Peyer's patch (tissue), 4 donors: ENCODE data around the gene FBRSL1. TPM values are rescaled to one million over a fixed set of nuclear protein-coding genes. Genes with fewer than 3 reads are reported as not detected.

Experiments
- DNase-seq, 3 donors: peaks; one replicate each; pipeline ENCODE4 v3.0.0-alpha.2; 2017 to 2019
- H3K27ac ChIP-seq, 4 donors: fragments of 200-600 bp; sonication (generic); one replicate each; pipeline ENCODE4 v1.5.1; 2016 to 2019
- H3K27me3 ChIP-seq, 2 donors: fragments of 200-600 bp; sonication (generic); one replicate each; pipeline ENCODE4 v1.5.1; 2019
- H3K36me3 ChIP-seq, 3 donors: fragments of 200-600 bp; sonication (generic); one replicate each; pipeline ENCODE4 v1.5.1; 2016 to 2019
- H3K4me1 ChIP-seq, 4 donors: fragments of 200-600 bp; sonication (generic); one replicate each; pipeline ENCODE4 v1.5.1; 2016 to 2019
- H3K4me3 ChIP-seq, 4 donors: fragments of 200-600 bp; sonication (generic); 1 replicate in 3 of 4; 2 replicates in 1 of 4; pipeline ENCODE4 v1.5.1; 2016 to 2019; ENCODE audit warnings: mild to moderate bottlenecking in 1 of 4
- H3K9me3 ChIP-seq, 4 donors: fragments of 200-600 bp; sonication (generic); one replicate each; pipeline ENCODE4 v1.5.1; 2016 to 2019; ENCODE audit warnings: mild to moderate bottlenecking in 1 of 4
- CTCF ChIP-seq, 6 experiments: fragments of 450-650 bp in 4 of 6; fragments of 200-600 bp in 2 of 6; sonication (generic) in 1 of 6; IDR thresholded peaks; one replicate each; pipeline ENCODE4 v1.5.1; 2017 to 2019; ENCODE audit warnings: antibody characterized with exemption in 6 of 6, mild to moderate bottlenecking in 3 of 6, moderate library complexity in 1 of 6
- POLR2A ChIP-seq, 2 donors: fragments of 450-650 bp; IDR thresholded peaks; one replicate each; pipeline ENCODE4 v1.5.1; 2017; ENCODE audit warnings: antibody characterized with exemption in 2 of 2, mild to moderate bottlenecking in 2 of 2, moderate library complexity in 2 of 2
- total RNA-seq, 4 donors: library from RNA; depleted of rRNA; stranded (reverse); fragments of >200 nt; gene quantifications; one replicate each; pipeline ENCODE4 v1.1.0, GENCODE V29; 2016

Gene FBRSL1
- total RNA-seq, 4 donors from 2014 or later, result 48.3 to 484 (median 63.5) TPM

- no peaks in the 10 kb centered on the region for H3K9me3 ChIP-seq
- H3K4me1 ChIP-seq, result no peaks in the 10 kb centered on the region
- H3K27ac ChIP-seq, result no peak overlapping the region
- TF ChIP-seq POLR2A (IDR thresholded peaks at IDR 0.05), result no peak
- TF ChIP-seq CTCF (IDR thresholded peaks at IDR 0.05), result no peak
- no peaks in the 10 kb centered on the region for H3K36me3 ChIP-seq
- no peaks in the 10 kb centered on the region for H3K27me3 ChIP-seq
- no peak for DNase-seq
- H3K4me3 ChIP-seq, result no peak overlapping the region
Observed at GRCh38 chr12:132534076-132534475, 44.1 kb downstream of the FBRSL1 start.

DNA sequence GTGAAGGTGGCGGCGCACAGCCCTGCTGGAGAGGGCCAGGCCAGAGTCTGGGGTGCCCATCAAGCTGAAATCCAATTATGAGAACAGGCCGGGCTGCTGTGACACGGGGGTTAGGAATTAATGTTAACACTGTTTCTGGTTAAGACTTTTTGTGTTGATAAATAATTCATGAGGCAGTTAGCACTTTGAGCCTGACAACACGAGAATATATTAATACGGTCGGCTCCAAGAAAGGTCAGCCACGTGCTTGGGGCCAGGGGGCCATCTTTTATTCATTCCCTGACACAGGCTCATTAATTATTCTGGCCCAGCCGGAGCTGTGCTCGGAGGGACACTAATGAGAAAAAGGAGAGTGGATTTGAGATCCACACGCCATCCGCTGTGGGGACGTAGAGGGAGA, 45.1 kb downstream of the FBRSL1 start:
- Histone ChIP-seq H3K27ac (no peak overlapping the region), H3K9me3 (no peaks in the 10 kb centered on the region), H3K4me3 (no peak overlapping the region), H3K27me3 (no peaks in the 10 kb centered on the region), H3K36me3 (no peaks in the 10 kb centered on the region), H3K4me1 (no peaks in the 10 kb centered on the region)
- TF ChIP-seq CTCF (IDR thresholded peaks at IDR 0.05), result no peak
- TF ChIP-seq POLR2A (IDR thresholded peaks at IDR 0.05), result no peak
- no peak for DNase-seq

- Histone ChIP-seq H3K4me3 (no peak overlapping the region), H3K9me3 (no peaks in the 10 kb centered on the region), H3K27ac (no peak overlapping the region), H3K36me3 (no peaks in the 10 kb centered on the region), H3K4me1 (no peaks in the 10 kb centered on the region), H3K27me3 (no peaks in the 10 kb centered on the region)
- no peak for TF ChIP-seq CTCF (IDR thresholded peaks at IDR 0.05)
- no peak for TF ChIP-seq POLR2A (IDR thresholded peaks at IDR 0.05)
- no peak for DNase-seq
Observed at GRCh38 chr12:132536102-132536876, 46.3 kb downstream of the FBRSL1 start.

DNA sequence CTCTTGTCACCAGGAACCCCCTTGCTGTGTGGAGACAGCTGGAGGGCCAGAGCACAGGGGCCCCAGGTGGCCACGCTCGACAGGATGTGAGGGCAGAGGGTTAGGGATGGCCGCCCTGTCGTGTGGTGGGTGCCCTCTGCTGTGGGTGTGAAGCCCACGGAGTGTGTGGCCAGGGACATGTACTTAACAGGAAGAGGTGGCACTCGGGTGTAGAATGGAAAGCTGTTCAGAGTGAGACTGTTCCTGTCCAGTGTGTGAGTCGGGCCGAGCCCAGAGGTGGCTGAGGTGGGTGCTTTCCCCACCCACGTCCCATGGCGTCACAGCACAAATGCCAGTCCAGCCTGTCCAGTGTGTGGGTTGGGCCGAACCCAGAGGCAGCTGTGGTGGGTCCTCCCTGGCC, 47.1 kb downstream of the FBRSL1 start:
- H3K36me3 ChIP-seq, result no peaks in the 10 kb centered on the region
- DNase-seq, result no peak
- H3K9me3 ChIP-seq, result no peaks in the 10 kb centered on the region
- TF ChIP-seq POLR2A (IDR thresholded peaks at IDR 0.05) (no peak), CTCF (IDR thresholded peaks at IDR 0.05) (no peak)
- H3K27me3 ChIP-seq, result no peaks in the 10 kb centered on the region
- no peak overlapping the region for H3K27ac ChIP-seq
- no peaks in the 10 kb centered on the region for H3K4me1 ChIP-seq
- no peak overlapping the region for H3K4me3 ChIP-seq

- H3K4me3 ChIP-seq, result no peak overlapping the region
- no peak overlapping the region for H3K27ac ChIP-seq
- no peak for DNase-seq
- TF ChIP-seq CTCF (IDR thresholded peaks at IDR 0.05) (no peak), POLR2A (IDR thresholded peaks at IDR 0.05) (no peak)
- H3K36me3 ChIP-seq, result no peaks in the 10 kb centered on the region
- no peaks in the 10 kb centered on the region for H3K9me3 ChIP-seq
- no peaks in the 10 kb centered on the region for H3K27me3 ChIP-seq
- H3K4me1 ChIP-seq, result no peaks in the 10 kb centered on the region
Observed at GRCh38 chr12:132537836-132538662, 48.1 kb downstream of the FBRSL1 start.
